Measurements from ENCODE around the gene RASSF1.

The RASSF1 gene

GRCh38 chr3:50342813-50343633 lies 2.4 kb upstream of the RASSF1 start:
- DNase-seq (ENCODE audit: low read depth, low spot score) = no peak

GRCh38 chr3:50341996-50342650 lies 1.5 kb upstream of the RASSF1 start:
- no peak for DNase-seq (ENCODE audit: low read depth, low spot score)

GRCh38 chr3:50341537-50341936 lies 901 bp upstream of the RASSF1 start:
- no peak for DNase-seq (ENCODE audit: low read depth, low spot score)

- no peak for DNase-seq (ENCODE audit: low read depth, low spot score)
Measured at GRCh38 chr3:50340147-50340447, 539 bp downstream of the RASSF1 start.

GRCh38 chr3:50339485-50340146 lies 1.0 kb downstream of the RASSF1 start:
- DNase-seq (ENCODE audit: low read depth, low spot score) = no peak

GRCh38 chr3:50338965-50339364 lies 1.7 kb downstream of the RASSF1 start:
- no peak for DNase-seq (ENCODE audit: low read depth, low spot score)

- peak; percentile 97 for DNase-seq (ENCODE audit: low read depth, low spot score)
Measured at GRCh38 chr3:50337175-50337861, 3.3 kb downstream of the RASSF1 start.

GRCh38 chr3:50336452-50337174 lies 4.0 kb downstream of the RASSF1 start:
- no peak for DNase-seq (ENCODE audit: low read depth, low spot score)

- DNase-seq (ENCODE audit: low read depth, low spot score) = no peak
Measured at GRCh38 chr3:50334339-50335075, 6.1 kb downstream of the RASSF1 start.

- no peak for DNase-seq (ENCODE audit: low read depth, low spot score)
Measured at GRCh38 chr3:50333744-50334328, 6.8 kb downstream of the RASSF1 start.

- no peak for DNase-seq (ENCODE audit: low read depth, low spot score)
Measured at GRCh38 chr3:50331364-50331907, 9.2 kb downstream of the RASSF1 start.

- no peak for DNase-seq (ENCODE audit: low read depth, low spot score)
Measured at GRCh38 chr3:50330330-50330729, 10.3 kb downstream of the RASSF1 start.

- DNase-seq (ENCODE audit: low read depth, low spot score) = peak; percentile 85
Measured at GRCh38 chr3:50327943-50328691, 12.5 kb downstream of the RASSF1 start, which contains the start of gene TUSC2. TSS of gene TUSC2 (minus strand) at chr3:50328223. CDS start at chr3:50328099, 124 bp downstream.

GRCh38 chr3:50327129-50327528 lies 13.5 kb downstream of the RASSF1 start:
- no peak for DNase-seq (ENCODE audit: low read depth, low spot score)

- DNase-seq (ENCODE audit: low read depth, low spot score) = no peak
Measured at GRCh38 chr3:50326182-50326541, 14.5 kb downstream of the RASSF1 start.

- no peak for DNase-seq (ENCODE audit: low read depth, low spot score)
Measured at GRCh38 chr3:50325497-50326181, 15.0 kb downstream of the RASSF1 start.

GRCh38 chr3:50325113-50325480 lies 15.5 kb downstream of the RASSF1 start:
- no peak for DNase-seq (ENCODE audit: low read depth, low spot score)

GRCh38 chr3:50324351-50325112 lies 16.1 kb downstream of the RASSF1 start:
- no peak for DNase-seq (ENCODE audit: low read depth, low spot score)
